GM12872 (cell line): ENCODE data around the gene SGCE.

ENCODE experiments used
- TF ChIP-seq, protein P1 (sequence below): IDR thresholded peaks from 3 replicates; pipeline ENCODE4 v1.5.1; 2011; ENCODE audit warnings: low read depth, mild to moderate bottlenecking, low read length, moderate library complexity; ENCODE audit not compliant: insufficient read depth

SGCE gene

DNA sequence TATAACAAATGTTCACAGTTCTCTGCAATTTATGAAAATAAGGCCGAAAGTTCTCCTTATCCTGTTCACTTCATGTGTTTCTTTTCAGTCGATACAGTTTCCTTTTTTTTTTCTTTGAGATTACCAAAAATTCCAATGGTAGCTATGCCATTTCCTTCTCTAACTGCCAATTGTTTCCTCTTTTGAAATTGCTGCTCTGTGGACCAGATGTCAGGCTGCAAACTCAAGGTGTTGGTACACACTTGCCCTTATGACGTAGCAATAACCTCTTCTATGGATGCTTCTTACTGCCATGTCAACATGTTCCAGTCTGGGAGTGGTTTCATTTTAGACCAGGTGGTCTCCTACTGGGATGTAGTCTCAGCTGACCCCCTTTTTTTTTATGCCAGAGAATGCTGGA is 93.4 kb downstream of the SGCE start:
- TF ChIP-seq, protein P1, sequence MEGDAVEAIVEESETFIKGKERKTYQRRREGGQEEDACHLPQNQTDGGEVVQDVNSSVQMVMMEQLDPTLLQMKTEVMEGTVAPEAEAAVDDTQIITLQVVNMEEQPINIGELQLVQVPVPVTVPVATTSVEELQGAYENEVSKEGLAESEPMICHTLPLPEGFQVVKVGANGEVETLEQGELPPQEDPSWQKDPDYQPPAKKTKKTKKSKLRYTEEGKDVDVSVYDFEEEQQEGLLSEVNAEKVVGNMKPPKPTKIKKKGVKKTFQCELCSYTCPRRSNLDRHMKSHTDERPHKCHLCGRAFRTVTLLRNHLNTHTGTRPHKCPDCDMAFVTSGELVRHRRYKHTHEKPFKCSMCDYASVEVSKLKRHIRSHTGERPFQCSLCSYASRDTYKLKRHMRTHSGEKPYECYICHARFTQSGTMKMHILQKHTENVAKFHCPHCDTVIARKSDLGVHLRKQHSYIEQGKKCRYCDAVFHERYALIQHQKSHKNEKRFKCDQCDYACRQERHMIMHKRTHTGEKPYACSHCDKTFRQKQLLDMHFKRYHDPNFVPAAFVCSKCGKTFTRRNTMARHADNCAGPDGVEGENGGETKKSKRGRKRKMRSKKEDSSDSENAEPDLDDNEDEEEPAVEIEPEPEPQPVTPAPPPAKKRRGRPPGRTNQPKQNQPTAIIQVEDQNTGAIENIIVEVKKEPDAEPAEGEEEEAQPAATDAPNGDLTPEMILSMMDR: no peak

- TF ChIP-seq, protein P1: no peak
Observed at GRCh38 chr7:94561841-94562514, 94.0 kb downstream of the SGCE start.

- TF ChIP-seq, protein P1: no peak
Observed at GRCh38 chr7:94559972-94560371, 96.0 kb downstream of the SGCE start.

- TF ChIP-seq, protein P1: no peak
Observed at GRCh38 chr7:94557215-94557614, 98.7 kb downstream of the SGCE start.

GRCh38 chr7:94556028-94556427 is 99.9 kb downstream of the SGCE start:
- TF ChIP-seq, protein P1: no peak

- TF ChIP-seq, protein P1: no peak
Observed at GRCh38 chr7:94547126-94547525, 108.8 kb downstream of the SGCE start.

DNA sequence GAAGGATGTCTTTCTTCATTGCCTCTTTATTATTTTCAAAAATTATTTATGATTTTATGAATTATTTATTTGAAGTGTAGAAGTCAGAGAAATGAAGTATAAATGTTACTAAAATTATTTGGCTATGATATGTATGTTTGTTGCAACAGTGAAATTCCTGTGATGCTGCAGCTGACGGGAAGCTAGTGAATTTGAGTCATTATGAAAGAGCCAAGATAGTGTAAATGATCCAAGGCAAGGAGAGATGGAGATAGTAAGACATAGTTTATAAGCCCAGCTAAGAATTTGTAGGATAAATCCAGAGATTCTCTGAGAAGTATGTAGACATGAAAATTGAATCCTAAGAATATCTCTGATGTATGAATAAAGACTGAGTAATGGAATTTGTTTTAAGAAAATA is 115.5 kb downstream of the SGCE start:
- TF ChIP-seq, protein P1: no peak
